ENCODE measurements around the gene CORIN.
"Not testable (repeated sequence)": the region's sequence is repeated elsewhere in the genome, so short reads cannot be mapped to it uniquely, and the experiment has no call there.

Gene CORIN

DNA sequence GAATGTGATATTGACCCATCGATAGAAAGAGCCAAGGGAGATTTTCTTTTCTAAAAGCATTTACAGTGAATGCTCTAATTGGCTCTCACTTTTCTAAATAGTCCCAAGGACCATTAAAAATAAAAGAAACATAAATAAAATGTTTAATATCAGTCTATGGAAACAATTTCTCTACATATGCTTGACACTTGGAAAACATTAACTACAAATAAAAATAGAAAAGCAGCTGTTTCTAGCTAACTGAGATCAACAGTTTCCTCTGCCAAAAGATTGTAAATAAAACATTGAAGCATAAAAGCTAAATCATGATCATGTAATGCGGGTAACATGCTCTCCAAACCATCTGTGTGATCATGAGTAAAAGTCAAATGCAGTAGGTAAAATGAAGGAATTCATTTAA, 49.7 kb downstream of the CORIN start:
- in situ Hi-C loops (cut with HindIII; ENCODE audit: low sequenced_read_pairs), result no loop called here
- no peak overlapping the region for H3K4me3 ChIP-seq (ENCODE audit: low read depth, low read length)
- DNase-seq (ENCODE audit: low read depth), result no peak
- TF ChIP-seq, protein P1, sequence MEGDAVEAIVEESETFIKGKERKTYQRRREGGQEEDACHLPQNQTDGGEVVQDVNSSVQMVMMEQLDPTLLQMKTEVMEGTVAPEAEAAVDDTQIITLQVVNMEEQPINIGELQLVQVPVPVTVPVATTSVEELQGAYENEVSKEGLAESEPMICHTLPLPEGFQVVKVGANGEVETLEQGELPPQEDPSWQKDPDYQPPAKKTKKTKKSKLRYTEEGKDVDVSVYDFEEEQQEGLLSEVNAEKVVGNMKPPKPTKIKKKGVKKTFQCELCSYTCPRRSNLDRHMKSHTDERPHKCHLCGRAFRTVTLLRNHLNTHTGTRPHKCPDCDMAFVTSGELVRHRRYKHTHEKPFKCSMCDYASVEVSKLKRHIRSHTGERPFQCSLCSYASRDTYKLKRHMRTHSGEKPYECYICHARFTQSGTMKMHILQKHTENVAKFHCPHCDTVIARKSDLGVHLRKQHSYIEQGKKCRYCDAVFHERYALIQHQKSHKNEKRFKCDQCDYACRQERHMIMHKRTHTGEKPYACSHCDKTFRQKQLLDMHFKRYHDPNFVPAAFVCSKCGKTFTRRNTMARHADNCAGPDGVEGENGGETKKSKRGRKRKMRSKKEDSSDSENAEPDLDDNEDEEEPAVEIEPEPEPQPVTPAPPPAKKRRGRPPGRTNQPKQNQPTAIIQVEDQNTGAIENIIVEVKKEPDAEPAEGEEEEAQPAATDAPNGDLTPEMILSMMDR (IDR thresholded peaks at IDR 0.05; ENCODE audit: low read depth, low read length, missing control alignments), result no peak

DNA sequence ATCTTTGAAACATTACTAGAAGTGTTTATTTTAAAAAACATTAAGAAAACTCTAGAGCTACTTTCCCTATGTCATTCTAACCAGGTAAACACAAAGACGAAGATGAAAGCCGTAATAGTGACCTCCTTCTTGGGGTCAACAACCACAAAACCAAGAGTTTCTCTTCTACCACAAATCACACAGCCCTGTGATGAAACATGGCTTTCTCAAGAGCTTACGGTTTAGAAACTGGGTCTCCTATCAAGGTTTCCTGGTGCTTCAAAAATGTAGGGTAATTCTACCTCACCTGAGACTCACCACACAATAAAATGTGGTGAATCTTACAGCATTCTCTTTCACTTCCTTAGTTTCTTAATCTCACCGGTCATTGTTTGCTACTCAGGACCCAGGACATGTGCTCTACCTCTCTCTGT, 50.9 kb downstream of the CORIN start:
- H3K4me3 ChIP-seq (ENCODE audit: low read depth, low read length), result no peak overlapping the region
- no peak for DNase-seq (ENCODE audit: low read depth)
- in situ Hi-C loops (cut with HindIII; ENCODE audit: low sequenced_read_pairs), result no loop called here
- TF ChIP-seq, protein P1 (IDR thresholded peaks at IDR 0.05; ENCODE audit: low read depth, low read length, missing control alignments), result no peak

DNA sequence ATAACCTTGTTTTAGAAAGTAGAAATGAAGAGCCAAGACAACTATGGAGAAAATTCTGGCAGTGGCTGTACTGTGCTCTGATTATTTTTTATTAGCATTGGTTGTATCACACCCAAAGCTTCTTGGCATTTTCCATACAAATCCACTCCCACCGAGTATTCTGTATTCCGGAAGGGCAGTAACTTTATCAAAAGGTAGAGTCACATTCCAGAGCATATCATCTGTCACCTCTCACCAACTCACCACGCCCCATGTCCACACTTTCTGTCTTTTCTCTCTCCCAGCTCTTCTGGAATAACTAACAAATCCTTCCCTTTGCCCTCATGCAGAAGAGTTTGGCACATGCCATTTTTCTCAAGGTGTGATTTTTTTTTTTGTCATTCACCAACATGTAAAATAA, 52.7 kb downstream of the CORIN start:
- in situ Hi-C loops (cut with HindIII; ENCODE audit: low sequenced_read_pairs), result no loop called here

DNA sequence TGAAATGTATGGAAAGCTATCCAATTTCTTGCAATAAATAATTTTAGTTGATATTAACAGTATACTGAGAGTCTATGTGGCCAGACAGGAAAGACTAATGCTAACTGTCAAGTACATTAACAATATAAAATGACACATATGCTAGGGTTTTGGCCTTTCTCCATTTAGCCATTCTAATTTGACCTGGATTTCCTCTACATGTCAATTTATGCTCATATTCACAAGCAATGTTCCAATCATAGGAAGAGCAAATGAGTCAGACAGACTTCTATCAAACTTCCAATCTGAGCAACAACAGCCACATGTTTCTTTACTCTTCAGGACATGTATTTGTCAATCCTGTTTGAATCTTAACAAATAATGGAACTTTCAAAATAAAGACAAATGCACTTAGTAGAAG, 53.6 kb downstream of the CORIN start:
- TF ChIP-seq, protein P1 (IDR thresholded peaks at IDR 0.05; ENCODE audit: low read depth, low read length, missing control alignments), result no peak
- H3K4me3 ChIP-seq (ENCODE audit: low read depth, low read length), result no peak overlapping the region
- DNase-seq (ENCODE audit: low read depth), result no peak
- in situ Hi-C loops (cut with HindIII; ENCODE audit: low sequenced_read_pairs), result no loop called here

More for the DNA sequence above, 52.7 kb downstream of the CORIN start:
- no peak for DNase-seq (ENCODE audit: low read depth)
- TF ChIP-seq, protein P1 (IDR thresholded peaks at IDR 0.05; ENCODE audit: low read depth, low read length, missing control alignments), result no peak
- no peak overlapping the region for H3K4me3 ChIP-seq (ENCODE audit: low read depth, low read length)

DNA sequence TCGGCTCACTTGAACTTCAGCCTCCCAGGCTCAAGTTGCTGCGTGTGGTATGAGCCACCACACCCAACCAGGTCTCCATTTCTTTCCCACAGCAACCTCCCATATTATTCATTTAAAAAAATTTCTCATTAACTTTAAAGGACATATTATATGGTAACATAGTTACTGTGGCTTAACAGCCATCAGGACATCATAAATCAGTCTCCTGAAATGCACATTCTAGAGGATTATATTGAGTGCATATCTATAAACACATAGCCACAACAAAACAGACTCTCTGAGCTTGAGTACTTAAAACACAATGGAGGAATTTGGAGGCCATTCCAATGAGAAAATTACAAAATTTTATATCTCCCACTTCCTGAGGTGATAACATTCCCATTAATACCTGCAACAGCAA, 61.5 kb downstream of the CORIN start:
- DNase-seq (ENCODE audit: low read depth), result no peak
- no peak overlapping the region for H3K4me3 ChIP-seq (ENCODE audit: low read depth, low read length)
- TF ChIP-seq, protein P1 (IDR thresholded peaks at IDR 0.05; ENCODE audit: low read depth, low read length, missing control alignments), result no peak
- in situ Hi-C loops (cut with HindIII; ENCODE audit: low sequenced_read_pairs), result no loop called here

DNA sequence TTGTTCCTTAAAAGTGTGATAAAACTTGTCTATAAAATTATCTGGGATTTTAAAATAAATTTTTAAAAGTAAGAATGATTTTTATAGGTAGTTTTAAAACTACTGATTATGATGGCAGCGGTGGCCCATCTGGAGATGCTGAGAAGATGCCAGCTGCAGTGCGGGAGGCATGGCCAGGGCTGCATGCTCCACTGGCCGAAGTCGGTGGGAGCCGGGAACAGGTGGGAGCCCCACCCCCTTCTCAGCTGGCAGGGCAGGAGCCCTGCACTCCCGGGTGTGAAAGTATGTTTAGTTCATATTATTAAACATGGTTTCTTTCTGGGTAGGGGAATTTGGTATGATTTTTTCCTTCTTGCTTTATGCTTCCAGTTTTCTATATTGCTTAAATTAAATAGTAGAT, 63.8 kb downstream of the CORIN start:
- in situ Hi-C loops (cut with HindIII; ENCODE audit: low sequenced_read_pairs), result no loop called here
- no peak for DNase-seq (ENCODE audit: low read depth)
- H3K4me3 ChIP-seq (ENCODE audit: low read depth, low read length), result no peak overlapping the region
- TF ChIP-seq, protein P1 (IDR thresholded peaks at IDR 0.05; ENCODE audit: low read depth, low read length, missing control alignments), result no peak

DNA sequence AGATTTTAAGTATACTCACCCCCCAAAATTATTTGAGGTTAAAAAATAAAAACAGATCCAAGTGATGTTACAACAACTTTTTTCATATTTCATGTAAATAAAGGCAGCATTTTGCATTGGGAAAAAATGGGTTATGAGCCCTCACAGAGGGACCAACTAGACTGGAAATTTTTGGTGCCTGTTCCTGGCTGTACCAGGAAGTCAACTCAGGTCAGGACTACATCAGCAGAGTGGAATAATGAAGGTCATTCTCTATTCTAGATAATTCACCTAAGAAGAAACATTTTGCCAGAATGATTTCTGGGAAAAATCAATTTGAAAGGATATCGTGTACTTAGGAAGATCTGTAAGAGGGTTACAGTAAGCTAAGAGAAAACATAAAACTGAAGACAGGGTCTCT, 66.8 kb downstream of the CORIN start:
- no peak for DNase-seq (ENCODE audit: low read depth)
- H3K4me3 ChIP-seq (ENCODE audit: low read depth, low read length), result no peak overlapping the region
- in situ Hi-C loops (cut with HindIII; ENCODE audit: low sequenced_read_pairs), result no loop called here
- TF ChIP-seq, protein P1 (IDR thresholded peaks at IDR 0.05; ENCODE audit: low read depth, low read length, missing control alignments), result no peak

DNA sequence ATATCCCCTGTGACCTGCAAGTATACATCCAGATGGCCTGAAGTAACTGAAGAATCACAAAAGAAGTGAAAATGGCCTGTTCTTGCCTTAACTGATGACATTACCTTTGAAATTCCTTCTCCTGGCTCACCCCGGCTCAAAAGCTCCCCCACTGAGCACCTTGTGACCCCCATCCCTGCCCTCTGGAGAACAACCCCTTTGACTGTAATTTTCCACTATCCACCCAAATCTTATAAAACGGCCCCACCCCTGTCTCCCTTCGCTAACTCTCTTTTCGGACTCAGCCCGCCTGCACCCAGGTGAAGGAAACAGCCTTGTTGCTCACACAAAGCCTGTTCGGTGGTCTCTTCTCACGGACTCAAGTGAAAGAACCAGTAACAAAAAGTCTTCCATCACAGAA, 69.9 kb downstream of the CORIN start:
- H3K4me3 ChIP-seq (ENCODE audit: low read depth, low read length); DNase-seq (ENCODE audit: low read depth); in situ Hi-C loops (cut with HindIII; ENCODE audit: low sequenced_read_pairs): not testable (repeated sequence)

Measured in astrocyte of the cerebellum (primary cell).